GM21619 (cell line): ENCODE measurements around the gene ZNF594.
"Not testable (repeated sequence)": the region's sequence is repeated elsewhere in the genome, so short reads cannot be mapped to it uniquely, and the experiment has no call there.

Experiments used
- ATAC-seq: cut with Tn5 transposase; IDR thresholded peaks from one replicate; pipeline ENCODE4 v1.9.1; 2021; ENCODE audit not compliant: unreplicated experiment

Gene ZNF594

GRCh38 chr17:5203178-5203907 lies 11.7 kb upstream of the ZNF594 start:
- no peak for ATAC-seq

GRCh38 chr17:5201011-5201410 lies 9.3 kb upstream of the ZNF594 start:
- no peak for ATAC-seq

DNA sequence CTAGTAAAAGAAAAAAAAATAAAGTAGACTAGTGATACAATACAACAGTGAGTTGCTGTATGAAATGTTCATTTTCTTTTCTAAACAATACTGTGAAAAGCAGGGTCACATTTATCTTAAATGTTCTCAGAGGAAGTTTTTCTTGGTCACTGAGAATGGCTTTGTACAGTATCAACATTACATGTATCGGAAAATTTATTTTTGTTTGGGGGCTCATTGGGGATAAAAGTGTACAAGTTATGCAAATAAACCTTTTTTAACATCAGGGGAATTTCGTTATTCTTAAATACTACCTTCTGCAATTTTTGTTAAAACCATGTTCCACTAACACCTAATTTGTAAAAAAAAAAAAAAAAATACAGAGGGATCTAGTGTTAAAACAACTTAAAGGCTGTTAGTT lies 8.7 kb upstream of the ZNF594 start:
- ATAC-seq: no peak

GRCh38 chr17:5198472-5198871 lies 6.8 kb upstream of the ZNF594 start:
- no peak for ATAC-seq

GRCh38 chr17:5194346-5194745 lies 2.7 kb upstream of the ZNF594 start:
- ATAC-seq: no peak

- ATAC-seq: no peak
Observed at GRCh38 chr17:5184288-5184687, 7.4 kb downstream of the ZNF594 start.

DNA sequence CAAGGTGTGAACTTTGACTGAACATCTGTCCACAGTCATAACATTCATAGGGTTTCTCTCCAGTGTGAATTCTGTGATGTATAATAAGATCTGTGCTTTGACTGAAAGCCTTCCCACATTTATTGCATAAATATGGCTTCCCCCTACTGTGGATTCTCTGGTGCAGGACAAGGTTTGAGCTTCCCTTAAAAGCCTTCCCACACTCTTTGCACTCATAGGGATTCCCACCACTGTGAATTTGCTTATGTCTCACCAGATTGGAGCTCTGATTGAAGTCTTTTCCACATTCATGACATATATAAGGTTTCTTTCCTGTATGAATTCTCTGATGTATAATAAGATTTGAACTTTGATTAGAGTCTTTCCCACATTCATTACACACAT lies 8.3 kb downstream of the ZNF594 start:
- ATAC-seq: no peak

DNA sequence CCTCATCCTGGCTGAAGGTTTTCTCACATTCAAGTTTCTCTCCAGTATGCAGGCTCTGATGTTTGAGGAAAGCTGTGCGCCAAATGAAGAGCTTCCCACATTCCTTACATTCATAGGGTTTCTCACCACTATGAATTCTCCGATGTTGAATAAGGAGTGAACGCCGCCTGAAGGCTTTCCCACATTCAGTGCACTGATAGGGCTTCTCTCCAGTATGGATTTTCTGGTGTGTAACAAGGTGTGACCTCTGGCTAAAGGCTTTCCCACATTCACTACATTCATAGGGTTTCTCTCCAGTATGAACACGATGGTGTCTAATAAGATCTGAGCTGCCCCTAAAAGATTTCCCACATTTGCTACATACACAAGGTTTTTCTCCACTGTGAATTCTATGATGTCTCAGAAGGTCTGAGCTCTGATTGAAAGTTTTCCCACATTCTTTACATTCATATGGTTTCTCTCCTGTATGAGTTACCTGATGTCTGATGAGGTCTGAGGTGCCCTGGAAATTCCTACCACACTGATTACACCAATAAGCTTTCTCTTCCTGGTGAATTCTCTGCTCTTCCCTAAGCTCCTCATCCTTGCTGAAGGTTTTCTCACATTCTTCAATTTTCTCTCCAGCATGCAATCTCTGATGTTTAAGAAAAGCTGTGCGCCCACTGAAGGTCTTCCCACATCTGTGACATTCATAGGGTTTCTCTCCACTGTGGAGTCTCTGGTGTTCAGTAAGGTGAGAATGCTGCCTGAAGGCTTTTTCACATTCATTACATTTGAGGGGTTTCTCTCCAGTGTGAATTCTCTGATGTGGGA lies 8.9 kb downstream of the ZNF594 start:
- no peak for ATAC-seq

- ATAC-seq: no peak
Observed at GRCh38 chr17:5181509-5182305, 10.0 kb downstream of the ZNF594 start.

DNA sequence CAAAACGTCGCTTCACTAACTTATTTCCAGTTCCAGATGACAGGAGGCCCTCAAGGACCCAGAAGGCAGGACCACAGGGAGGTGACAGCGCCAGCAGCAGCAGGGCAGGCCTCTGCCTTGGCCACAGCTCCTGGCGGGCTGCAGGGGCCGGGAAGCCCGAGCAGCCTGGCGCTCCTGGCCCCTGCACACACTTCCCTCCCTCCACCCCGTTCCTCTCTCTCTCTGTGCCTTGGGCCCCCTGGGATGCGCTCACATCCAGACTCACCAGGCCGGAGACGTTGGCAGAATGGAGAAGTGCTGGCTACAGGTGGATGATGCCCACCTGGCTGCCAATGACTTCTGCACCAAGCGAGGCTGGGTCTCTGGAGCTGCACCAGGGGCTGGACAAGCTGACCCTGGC lies 12.7 kb downstream of the ZNF594 start:
- ATAC-seq: no peak

DNA sequence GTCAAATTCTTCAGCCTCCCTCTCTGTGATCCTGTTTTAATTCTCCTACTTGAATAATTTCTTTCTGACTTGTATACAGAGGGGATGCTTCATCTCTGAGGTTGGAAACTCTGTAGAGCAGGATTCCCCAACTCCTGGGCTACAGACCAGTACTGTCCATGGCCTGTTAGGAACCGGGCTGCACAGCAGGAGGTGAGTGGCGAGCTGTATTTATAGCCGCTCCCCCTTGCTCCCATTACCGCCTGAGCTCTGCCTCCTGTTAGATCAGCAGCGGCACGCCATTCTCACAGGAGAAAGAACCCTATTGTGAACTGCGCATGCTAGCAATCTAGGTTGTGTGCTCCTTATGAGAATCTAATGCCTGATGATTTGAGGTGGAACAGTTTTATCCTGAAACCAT lies 16.6 kb downstream of the ZNF594 start:
- ATAC-seq: not testable (repeated sequence)

DNA sequence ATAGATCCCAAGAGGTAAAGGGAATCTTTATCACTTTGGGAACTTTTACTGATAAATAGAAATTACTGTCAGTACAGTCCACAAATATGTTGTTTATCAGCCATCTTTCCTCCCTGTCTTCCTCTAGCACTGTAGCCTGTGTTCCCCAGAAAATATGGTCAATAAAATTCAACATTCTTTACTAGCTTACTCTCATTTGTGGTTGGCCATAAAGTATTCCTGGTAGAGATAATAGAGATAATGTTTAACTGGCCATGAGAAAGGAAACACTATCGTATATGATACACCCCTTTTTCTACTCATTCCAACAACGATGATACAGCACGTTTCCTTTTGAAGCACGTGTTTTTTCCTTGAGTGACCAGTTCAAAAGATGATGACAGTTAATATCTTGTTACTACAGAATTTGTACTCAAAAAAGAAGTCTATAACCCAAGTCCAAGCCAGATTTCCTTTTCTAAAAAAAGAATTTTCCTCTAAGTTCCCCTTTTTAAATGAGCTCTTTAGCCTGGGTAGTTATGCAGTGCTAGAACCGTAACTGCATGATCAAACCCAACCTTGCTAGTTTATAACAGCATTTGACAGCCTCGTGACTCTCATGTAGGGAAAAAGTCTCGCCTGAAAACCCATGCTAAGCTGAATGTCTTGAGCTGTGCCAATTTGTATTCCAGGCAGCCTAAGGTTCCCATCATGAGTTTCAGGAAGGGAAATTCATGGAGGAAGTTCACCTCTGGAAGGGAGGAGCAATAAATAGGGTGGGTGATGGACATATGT lies 25.7 kb downstream of the ZNF594 start:
- not testable (repeated sequence) for ATAC-seq

DNA sequence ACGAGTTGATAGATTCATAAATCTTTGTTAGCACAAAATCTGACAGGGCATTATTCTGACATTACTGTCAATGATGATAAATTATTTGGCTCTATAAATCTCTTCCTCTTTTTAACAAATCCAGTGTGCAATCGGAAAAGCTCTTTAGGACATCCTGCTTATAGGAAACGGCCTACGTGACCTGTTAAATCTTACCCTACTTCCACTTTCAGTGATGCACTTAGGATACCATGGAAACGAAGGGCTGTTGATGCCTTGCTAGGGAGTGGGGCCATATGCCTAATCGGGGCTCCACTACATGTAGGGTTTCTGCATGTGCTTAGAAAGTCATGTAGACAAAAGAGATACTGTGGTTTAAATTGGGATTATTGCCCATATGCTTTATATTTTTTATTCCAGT lies 27.2 kb downstream of the ZNF594 start:
- no peak for ATAC-seq

DNA sequence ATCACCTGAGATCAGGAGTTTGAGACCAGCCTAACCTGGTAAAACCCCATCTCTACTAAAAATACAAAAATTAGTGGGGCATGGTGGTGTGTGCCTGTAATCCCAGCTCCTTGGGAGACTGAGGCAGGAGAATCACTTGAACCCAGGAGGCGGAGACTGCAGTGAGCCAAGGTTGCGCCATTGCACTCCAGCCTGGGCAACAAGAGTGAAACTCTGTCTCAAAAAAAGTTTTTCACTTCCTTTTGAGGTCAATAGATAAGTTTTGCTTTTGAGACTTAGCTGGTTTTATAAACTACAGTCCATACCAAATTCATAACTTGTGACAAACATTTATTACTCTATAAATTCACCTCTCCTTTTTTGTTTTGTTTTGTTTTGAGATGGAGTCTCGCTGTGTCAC lies 29.9 kb downstream of the ZNF594 start:
- not testable (repeated sequence) for ATAC-seq

DNA sequence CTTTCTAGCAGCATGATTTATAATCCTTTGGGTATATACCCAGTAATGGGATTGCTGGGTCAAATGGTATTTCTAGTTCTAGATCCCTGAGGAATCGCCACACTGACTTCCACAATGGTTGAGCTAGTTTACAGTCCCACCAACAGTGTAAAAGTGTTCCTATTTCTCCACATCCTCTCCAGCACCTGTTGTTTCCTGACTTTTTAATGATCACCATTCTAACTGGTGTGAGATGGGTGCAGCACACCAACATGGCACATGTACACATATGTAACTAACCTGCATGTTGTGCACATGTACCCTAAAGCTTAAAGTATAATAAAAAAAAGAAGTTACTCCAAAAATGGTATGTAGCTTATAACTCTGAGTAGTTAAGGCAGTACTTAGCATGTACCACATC lies 31.0 kb downstream of the ZNF594 start:
- not testable (repeated sequence) for ATAC-seq

- not testable (repeated sequence) for ATAC-seq
Observed at GRCh38 chr17:5146122-5146521, 45.5 kb downstream of the ZNF594 start.

DNA sequence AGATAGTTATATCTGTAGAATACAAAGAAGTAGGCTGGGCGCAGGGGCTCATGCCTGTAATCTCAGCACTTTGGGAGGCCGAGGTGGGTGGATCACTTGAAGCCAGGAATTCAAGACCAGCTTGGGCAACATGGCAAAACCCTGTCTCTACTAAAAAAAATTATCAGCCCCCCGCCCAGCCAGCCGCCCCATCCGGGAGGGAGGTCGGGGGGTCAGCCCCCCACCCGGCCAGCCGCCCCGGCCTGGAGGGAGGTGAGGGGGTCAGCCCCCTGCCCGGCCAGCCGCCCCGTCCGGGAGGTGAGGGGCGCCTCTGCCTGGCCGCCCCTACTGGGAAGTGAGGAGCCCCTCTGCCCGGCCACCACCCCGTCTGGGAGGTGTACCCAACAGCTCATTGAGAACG lies 48.8 kb downstream of the ZNF594 start:
- not testable (repeated sequence) for ATAC-seq

- ATAC-seq: no peak
Observed at GRCh38 chr17:5139458-5139732, 52.3 kb downstream of the ZNF594 start.

GRCh38 chr17:5138616-5139457 lies 52.8 kb downstream of the ZNF594 start:
- ATAC-seq: no peak

- not testable (repeated sequence) for ATAC-seq
Observed at GRCh38 chr17:5138198-5138544, 53.5 kb downstream of the ZNF594 start.
